ENCODE measurements around the gene ALCAM.
"Not testable (repeated sequence)": the region's sequence is repeated elsewhere in the genome, so short reads cannot be mapped to it uniquely, and the experiment has no call there.

Gene ALCAM

DNA sequence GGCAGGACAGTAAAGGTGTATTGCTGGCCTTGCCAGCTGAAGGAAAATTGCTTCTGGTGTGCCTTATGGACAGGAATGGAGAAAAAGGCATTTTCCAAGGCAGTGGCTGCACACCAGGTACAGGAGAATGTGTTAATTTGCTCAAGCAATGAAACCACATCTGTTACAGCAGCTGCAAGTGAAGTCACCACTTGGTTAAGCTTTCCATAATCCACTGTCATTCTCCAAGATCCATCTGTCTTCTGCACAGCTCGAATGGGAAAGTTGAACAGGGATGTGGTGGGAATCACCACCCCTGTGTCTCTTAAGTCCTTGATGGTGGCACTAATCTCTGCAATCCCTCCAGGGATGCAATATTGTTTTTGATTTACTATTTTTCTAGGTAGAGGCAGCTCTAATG is 236.8 kb downstream of the ALCAM start:
- FAIRE-seq, result not testable (repeated sequence)

DNA sequence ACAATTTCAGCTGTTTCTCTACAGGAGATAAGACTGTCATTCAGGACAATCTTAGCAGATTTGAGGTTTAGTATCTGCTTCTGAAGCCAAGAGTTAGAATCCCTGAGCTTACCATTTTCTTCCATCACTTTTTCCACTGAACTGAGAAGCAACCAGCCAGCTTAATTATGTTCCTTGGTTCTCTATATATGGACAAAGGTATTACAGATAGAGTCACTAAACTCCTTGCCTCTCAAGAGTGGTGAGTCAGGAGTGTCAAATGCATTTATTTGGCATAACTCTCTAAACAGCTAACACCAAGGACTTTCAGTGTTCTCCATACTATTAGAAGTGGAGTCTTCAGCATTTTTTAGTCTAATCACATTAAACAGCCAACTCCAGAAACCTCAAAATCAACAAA is 239.3 kb downstream of the ALCAM start:
- FAIRE-seq, result no peak

DNA sequence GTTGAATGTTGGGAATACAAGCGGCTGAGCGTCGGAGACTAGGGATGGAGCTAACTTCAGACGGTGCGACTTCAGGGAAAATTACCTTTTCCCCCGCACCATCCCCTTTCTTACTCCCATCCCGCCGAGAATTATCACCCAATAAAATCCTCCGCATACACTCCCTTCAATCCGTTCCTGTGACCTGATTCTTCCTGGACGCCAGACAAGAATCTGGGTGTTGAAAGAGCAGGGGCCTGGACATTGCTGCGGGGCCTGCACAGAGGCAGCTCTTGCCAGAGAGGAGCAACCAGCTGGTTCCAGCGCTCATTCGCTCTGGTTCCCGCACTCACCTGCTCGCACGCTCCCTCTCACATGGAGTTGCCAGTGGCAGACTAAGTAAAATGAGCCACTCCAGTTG is 241.9 kb downstream of the ALCAM start:
- no peak for FAIRE-seq

DNA sequence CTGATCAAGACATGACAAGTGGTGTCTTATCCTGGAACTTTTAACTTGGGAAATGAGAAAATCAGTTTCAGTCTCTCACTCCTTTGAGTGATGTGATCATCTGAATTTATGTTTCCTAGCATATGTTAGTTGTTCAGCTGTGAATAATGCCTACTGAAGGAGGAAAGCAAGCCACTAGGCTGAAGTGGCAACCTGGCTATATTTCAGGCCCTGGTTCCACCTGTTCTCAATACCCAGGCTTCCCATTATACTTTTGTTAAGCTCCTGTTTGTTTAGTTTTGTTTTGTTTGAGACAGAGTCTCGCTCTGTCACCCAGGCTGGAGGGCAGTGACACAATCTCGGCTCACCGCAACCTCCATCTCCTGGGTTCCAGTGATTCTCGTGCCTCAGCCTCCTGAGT is 243.8 kb downstream of the ALCAM start:
- FAIRE-seq, result no peak

DNA sequence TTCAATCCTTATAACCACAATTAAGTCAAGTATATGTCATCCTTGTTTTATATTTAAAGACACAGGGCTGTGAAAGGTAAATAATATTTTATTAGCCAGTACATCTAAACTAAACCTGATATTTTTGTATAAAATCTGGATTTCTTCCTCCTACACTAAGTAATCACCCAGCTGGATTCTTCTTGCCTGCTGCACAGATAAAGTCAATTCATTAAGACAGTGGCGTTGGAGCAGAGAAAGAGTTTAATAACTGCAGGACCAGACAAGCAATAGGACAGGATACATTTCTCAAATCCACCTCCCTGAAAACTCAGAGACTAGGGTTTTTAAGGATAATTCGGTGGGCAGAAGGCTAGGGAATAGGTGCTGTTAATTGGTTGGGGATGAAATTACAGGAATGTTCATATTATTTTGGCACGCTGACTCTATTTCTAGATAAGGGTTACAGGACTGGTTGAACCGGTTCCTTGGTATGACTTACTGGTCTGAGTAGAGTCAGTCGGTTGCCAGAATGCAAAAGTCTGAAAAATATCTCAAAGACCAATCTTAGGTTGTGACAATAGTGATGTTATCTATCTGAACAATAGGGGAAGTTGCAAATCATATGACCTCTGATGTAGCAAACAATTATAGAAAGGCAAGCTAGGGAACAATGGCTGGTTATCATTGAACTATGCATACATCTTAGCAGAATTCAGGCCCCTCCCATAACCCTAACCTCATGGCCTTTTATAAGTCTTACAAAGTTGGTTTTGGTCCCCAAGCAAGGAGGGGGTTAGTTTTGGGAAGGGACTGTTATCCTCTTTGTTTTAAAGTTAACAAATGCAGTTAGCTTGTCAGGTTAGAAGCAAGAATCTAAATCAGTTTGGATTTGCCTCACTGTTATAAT is 244.8 kb downstream of the ALCAM start:
- no peak for FAIRE-seq

DNA sequence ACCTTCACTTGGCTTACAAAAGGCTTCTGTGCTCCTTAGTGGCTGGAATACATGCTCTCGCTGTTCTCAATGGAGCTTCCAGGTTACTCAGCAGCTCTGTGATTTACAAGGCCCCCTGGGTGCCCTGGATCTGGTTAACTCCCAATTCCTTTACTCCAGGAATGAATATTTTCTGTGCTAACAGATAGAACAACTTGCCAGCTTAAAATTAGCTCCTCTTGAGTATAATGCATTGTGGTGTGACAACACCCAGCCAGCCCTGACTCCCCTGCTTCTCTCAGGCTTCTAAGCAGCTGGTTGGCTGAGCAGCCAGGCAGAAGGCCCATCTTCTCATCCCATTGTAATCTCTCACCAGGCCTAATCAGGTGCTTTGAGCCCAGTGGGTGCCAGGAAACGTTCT is 246.4 kb downstream of the ALCAM start:
- FAIRE-seq, result no peak

DNA sequence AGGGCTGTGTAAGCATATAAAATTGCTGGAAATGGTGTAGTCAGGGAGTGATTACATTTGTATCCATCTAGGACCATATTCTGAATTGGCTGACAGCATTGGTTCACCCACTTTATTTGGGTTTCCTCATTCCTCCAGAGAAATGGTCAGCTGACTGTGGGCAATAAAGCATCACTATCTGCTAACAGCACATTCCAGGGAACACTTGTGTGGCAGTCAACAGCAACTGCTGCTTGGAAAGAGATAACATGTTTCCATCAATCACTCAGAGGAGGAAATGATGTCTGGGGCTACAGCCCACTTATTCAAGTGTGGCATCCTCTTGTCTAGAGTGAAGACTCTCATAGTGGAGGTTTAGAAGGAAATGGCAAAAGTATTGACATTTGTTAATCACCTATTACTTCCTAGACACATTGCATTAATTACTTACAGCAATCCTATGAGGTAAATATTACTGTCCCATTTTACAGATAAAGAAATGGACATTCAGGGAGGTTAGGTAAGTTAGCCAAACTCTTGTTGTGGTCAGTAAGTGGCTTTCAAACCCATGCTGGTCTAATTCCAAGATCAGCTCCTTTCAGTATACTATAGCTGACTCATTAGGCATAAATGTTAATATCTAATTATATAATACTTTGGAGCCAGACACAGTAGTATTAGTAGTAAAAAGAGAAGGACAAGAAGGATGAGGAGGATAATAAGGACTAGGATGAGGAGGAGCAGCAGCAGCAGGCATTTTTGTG is 247.8 kb downstream of the ALCAM start:
- no peak for FAIRE-seq

DNA sequence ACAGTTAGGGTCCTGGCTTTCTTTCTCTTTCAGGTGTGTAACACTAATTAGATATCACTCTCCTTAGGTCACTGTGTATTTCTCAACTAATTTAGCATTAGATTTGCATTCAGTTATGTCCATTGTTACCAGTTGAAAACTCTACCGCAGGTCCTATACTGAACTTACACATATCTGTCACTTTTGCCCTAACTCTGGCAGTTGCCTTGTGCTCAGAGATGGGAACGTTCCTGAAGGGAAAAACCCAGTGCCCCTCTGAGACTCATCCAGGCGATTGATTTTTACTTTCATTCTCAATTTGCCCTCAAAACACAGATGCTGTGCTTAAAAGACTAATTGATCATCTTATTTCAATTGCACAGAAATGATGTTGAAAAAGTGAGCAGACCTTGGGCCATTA is 249.1 kb downstream of the ALCAM start:
- FAIRE-seq, result no peak

DNA sequence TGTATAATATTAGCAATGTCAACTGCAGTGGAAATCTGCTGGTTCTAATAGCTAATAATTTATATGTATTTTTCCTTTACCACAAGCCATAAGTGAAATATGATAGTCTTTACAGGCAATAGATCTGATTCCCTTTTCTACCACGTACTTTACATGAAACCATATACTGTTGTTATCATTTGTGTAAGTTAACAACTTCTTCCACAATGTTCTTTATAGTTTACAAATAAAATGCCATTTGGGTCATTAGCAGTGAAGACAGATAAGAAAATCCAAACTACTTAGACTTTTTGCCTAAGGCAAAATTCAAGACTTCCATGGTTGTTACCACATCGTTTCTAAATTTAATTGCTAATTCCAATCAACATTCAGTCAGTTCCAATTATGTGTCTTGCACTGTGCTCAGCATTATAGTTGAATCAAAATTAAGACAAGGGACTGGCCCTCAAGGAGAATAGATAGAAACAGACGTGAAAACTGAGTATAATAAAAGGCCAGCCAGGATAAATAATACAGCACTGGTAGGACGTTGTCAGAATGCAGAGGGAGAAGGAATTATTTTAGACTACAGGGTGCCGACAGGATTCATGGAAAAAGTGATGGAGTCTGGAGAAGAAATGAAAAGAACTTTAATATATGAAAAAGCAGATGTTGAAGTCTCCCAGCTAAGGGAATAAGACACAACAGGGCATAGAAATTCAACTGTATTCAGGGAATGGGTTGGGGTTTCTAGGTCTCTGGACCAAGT is 249.8 kb downstream of the ALCAM start:
- no peak for FAIRE-seq

DNA sequence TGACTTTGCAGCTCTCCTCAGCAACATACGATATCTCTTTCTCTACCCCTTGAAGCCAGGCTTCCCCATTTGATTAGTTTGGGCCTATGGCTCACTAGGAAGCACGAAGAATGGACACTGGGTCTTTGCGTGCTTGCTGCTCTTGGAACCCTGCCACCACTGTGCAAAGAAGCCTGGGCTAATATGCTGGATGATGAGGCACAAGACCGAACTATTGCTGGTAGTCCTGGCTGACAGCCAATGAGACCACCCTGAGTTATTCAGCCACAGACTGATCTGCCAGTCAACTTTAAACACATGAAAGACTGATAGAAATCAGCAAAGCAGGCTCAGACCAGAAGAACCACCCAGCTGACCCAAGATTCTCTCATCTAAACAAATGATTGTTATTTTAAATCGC is 251.8 kb downstream of the ALCAM start:
- FAIRE-seq, result no peak

DNA sequence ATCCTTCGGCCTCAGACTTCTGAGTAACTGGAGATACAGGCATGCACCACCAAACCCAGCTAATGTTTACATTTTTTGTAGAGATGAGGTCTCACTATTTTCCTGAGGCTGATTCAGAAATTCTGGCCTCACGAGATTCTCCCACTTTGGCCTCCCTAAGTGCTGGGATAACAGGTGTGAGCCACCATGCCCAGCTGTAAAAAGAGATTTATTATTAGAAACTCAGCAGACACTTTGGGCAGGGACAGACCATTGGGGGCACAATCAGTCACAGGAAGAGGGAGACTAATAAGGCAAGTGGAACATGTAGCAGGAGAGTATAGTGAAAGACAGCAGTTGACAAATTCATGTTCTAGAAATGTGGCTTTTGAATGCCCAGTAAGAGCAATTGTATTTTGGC is 252.9 kb downstream of the ALCAM start:
- no peak for FAIRE-seq

DNA sequence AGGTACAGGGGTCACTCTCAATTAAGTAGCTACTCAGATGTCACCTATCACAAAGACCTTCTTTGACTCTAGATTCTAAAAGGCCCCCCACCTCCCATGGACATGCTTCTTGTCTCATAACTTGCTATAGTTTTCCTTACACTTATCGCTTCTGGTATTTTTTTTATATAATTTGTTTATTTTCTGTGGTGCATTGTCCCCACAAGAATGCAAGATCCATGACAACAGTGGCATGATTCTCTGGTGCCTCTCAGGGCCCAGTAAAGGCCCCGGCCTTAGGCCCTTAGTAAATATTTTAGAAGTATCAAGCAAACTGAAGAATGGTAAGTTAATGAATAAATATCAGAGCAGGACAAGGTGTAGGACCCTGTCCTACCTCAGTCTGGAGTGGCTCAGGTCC is 253.5 kb downstream of the ALCAM start:
- FAIRE-seq, result no peak

DNA sequence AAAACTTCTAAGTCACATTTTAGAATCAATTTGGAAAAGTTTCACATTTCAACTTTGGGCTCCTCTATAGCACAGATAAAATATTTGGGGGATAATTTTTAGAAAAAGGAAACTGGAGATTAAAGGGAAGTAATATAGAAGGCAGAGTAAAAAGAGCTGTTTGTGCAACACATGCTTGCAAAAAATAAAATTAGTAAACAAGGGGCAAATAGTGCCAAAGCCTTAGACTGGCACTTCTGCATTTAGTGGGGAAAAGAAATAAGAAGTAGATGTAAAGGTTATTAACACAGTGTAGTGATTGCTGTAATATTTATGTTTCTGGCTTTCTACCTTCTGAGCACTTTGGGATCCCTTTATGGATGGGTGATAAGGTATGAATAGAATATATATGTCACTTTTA is 255.5 kb downstream of the ALCAM start:
- no peak for FAIRE-seq
